ENCODE measurements around the gene PARP14.

PARP14 gene, protein sequence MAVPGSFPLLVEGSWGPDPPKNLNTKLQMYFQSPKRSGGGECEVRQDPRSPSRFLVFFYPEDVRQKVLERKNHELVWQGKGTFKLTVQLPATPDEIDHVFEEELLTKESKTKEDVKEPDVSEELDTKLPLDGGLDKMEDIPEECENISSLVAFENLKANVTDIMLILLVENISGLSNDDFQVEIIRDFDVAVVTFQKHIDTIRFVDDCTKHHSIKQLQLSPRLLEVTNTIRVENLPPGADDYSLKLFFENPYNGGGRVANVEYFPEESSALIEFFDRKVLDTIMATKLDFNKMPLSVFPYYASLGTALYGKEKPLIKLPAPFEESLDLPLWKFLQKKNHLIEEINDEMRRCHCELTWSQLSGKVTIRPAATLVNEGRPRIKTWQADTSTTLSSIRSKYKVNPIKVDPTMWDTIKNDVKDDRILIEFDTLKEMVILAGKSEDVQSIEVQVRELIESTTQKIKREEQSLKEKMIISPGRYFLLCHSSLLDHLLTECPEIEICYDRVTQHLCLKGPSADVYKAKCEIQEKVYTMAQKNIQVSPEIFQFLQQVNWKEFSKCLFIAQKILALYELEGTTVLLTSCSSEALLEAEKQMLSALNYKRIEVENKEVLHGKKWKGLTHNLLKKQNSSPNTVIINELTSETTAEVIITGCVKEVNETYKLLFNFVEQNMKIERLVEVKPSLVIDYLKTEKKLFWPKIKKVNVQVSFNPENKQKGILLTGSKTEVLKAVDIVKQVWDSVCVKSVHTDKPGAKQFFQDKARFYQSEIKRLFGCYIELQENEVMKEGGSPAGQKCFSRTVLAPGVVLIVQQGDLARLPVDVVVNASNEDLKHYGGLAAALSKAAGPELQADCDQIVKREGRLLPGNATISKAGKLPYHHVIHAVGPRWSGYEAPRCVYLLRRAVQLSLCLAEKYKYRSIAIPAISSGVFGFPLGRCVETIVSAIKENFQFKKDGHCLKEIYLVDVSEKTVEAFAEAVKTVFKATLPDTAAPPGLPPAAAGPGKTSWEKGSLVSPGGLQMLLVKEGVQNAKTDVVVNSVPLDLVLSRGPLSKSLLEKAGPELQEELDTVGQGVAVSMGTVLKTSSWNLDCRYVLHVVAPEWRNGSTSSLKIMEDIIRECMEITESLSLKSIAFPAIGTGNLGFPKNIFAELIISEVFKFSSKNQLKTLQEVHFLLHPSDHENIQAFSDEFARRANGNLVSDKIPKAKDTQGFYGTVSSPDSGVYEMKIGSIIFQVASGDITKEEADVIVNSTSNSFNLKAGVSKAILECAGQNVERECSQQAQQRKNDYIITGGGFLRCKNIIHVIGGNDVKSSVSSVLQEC (N-terminal part only)

DNA sequence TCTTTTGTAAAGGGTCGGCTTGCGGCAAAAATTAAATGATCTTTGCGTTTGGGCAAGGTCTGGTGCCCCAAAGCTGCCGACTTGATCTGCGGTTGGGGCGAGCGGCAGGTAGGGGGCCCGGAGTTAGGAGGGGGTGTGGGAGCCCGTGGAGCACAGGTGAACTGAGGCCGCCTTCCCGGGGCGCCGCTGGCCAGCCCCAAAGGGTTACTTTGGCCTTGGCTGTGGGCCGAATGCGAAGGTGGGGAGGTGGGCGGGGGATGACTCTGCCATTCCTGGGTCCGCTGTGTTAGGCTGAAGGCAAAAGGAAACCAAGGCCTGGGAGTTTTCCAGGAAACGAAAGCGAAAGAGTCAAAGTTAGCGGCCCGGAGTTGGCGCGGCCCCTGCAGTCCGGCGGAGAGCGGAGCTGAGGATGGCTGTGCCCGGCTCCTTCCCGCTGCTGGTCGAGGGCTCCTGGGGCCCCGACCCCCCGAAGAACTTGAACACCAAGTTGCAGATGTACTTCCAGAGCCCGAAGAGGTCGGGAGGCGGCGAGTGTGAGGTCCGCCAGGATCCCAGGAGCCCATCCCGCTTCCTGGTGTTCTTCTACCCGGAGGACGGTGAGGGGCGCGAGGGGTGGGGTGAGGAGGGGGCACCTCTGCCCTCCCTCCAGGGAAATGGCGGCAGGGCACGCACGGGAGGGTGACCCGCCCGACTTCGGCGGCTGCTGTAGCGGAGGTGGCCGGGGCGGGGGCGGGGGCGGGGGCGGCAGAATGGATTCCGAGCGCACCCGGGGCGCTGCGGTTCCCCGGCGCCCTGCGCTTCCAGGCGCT, at the start of gene PARP14:
Gene PARP14 (plus strand): TSS at position 365 of the 809 bp plus-strand sequence. CDS start 45 bp downstream, at position 410.
- DNase-seq (ENCODE audit: low spot score), result peak; percentile 81
- peak within 1 kb of the TSS; percentile 93 to 96 for H3K27ac ChIP-seq
- H3K4me3 ChIP-seq, result peak within 1 kb of the TSS; percentile 95
- TF ChIP-seq, protein P1, sequence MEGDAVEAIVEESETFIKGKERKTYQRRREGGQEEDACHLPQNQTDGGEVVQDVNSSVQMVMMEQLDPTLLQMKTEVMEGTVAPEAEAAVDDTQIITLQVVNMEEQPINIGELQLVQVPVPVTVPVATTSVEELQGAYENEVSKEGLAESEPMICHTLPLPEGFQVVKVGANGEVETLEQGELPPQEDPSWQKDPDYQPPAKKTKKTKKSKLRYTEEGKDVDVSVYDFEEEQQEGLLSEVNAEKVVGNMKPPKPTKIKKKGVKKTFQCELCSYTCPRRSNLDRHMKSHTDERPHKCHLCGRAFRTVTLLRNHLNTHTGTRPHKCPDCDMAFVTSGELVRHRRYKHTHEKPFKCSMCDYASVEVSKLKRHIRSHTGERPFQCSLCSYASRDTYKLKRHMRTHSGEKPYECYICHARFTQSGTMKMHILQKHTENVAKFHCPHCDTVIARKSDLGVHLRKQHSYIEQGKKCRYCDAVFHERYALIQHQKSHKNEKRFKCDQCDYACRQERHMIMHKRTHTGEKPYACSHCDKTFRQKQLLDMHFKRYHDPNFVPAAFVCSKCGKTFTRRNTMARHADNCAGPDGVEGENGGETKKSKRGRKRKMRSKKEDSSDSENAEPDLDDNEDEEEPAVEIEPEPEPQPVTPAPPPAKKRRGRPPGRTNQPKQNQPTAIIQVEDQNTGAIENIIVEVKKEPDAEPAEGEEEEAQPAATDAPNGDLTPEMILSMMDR (IDR thresholded peaks at IDR 0.05), result no peak

DNA sequence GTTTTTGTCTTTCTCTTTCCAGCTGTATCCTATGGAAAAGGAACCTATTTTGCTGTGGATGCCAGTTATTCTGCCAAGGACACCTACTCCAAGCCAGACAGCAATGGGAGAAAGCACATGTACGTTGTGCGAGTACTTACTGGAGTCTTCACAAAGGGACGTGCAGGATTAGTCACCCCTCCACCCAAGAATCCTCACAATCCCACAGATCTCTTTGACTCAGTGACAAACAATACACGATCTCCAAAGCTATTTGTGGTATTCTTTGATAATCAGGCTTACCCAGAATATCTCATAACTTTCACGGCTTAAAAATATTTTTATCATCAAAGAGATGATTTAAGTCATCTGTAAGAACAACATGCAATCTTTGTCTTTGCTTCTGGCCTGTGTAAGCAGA, 44.9 kb upstream of the PARP14 start:
- DNase-seq (ENCODE audit: low spot score), result no peak
- TF ChIP-seq, protein P1 (IDR thresholded peaks at IDR 0.05), result no peak
- Histone ChIP-seq H3K4me3 (no peak overlapping the region), H3K27ac (no peak overlapping the region)

DNA sequence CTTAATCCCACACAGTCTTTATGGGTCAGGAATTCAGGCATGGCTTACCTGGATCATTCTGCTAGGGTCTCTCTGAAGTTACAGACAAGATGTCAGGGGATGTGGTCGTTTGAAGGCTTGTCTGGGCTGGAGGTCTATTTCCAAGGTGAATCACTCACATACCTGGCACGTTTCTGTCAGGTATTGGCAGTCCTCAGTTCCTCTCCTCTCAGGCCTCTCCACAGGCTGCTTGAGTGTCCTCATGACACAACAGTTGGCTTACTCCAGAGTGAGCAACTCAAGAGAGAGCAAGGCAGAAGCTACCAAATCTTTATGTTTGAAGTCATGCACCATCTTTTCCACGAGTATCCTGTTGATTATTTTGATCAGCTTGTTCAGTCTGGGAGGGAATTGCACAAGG, 43.9 kb upstream of the PARP14 start:
- Histone ChIP-seq H3K4me3 (no peak overlapping the region), H3K27ac (no peak overlapping the region)
- TF ChIP-seq, protein P1 (IDR thresholded peaks at IDR 0.05), result no peak
- no peak for DNase-seq (ENCODE audit: low spot score)

GRCh38 chr3:122640437-122640999, 40.1 kb upstream of the PARP14 start:
- no peak for DNase-seq (ENCODE audit: low spot score)
- no peak overlapping the region for H3K27ac ChIP-seq
- TF ChIP-seq, protein P1 (IDR thresholded peaks at IDR 0.05), result no peak

GRCh38 chr3:122642935-122643334, 37.7 kb upstream of the PARP14 start:
- TF ChIP-seq, protein P1 (IDR thresholded peaks at IDR 0.05), result no peak
- H3K4me3 ChIP-seq, result no peak overlapping the region
- no peak for DNase-seq (ENCODE audit: low spot score)
- no peak overlapping the region for H3K27ac ChIP-seq

More at GRCh38 chr3:122640437-122640999, 40.1 kb upstream of the PARP14 start:
- H3K4me3 ChIP-seq, result no peak overlapping the region
